NCI-H1105 (cell line): ENCODE data around the gene HGFAC.
"Not testable (repeated sequence)": the region's sequence is repeated elsewhere in the genome, so short reads cannot be mapped to it uniquely, and the experiment has no call there.

ENCODE experiments used
- DNase-seq: peaks from one replicate; lab custom pipeline; 2025; lab: John Stamatoyannopoulos, UW

The HGFAC gene

DNA sequence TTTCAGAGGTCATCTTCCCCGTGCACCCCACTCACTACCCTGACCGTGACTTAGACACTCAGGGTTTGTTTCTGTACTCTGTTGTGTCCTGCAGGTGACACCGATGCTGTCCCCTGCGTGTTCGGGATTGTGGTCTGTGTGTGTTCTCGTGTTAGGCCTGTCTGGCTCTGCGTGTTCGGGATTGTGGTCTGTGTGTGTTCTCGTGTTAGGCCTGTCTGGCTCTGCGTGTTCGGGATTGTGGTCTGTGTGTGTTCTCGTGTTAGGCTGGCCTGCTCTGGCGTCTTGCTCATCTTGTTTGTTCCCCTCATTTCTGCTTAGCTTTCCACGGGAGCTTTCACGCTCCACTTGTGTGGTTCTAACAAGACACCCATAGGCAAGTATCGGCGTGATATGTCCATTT lies 30.6 kb upstream of the HGFAC start:
- DNase-seq = not testable (repeated sequence)

DNA sequence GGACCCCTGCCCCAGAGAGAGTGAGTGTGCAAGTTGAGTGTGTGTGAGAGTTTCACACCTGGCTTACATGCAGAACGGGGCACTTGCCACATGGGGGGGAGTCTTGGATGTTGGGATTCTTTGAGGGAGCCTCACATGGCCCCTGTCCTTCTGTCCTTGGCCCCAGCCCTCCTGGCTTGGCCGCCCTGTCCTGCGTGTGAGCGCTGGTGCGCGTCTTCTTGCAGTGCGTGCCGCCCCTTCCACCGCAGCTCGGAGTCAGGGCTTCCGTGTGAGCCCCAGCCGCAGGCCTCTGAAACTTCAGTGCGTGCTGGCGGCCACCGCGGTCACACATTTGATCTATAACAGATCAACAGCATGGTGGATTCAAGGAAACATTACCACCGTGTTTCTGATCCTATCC lies 30.1 kb upstream of the HGFAC start:
- no peak for DNase-seq

GRCh38 chr4:3412257-3413020 lies 29.3 kb upstream of the HGFAC start:
- no peak for DNase-seq

DNA sequence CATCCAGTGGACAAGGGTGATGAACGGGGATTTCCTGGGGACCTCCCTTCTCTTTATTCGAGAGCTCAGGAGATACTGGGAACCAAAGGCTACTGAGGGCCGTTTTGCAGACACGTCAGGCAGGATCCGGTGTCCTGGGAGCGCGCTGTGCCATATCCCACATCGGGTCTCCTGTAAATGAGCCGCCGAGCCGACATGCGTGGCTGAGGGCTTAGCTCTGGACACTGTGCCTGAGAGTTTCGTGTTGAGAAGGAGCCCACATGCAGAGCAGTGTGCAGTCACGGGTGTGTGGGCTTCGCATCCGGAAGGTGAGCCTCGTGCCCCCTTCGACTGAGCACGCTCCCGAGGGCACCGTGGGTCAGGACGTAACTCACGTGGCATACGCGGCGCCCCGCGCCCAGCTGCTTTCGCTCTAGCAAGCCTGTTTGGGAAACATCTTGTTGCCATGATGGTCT lies 28.5 kb upstream of the HGFAC start:
- DNase-seq = no peak

- no peak for DNase-seq
Measured at GRCh38 chr4:3413675-3414420, 27.9 kb upstream of the HGFAC start.

GRCh38 chr4:3414421-3415279 lies 27.1 kb upstream of the HGFAC start:
- DNase-seq = no peak

DNA sequence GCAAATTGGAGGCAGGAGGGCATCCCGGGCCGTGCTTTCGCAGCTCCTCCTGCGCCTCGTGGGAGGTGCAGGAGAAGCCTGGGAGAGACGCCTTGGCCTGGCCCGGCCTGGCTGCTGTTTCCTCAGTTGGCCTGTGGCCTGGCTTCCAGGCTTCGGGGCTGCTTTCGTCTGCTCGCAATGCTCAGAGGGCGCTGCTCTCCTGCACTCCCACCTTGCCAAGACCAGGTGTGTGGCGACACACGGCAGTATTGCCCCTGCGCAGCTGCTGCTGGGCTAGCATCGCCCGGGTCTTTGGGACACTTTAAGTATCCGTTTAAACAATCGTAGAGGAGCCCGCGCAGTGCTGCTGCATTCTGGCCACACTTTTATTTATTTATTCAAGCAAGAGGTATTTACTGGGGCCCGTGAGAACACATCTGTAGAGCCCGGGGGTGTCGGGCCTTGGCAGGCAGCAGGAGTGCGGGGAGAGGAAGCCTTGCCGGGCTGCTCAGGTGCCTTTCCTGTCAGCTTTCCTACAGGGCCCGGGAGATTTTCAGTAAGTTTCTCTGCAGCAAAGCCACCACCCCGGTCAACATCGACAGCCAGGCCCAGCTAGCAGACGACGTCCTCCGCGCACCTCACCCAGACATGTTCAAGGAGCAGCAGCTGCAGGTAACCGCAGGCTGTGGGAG lies 26.2 kb upstream of the HGFAC start:
- no peak for DNase-seq

GRCh38 chr4:3416270-3416669 lies 25.5 kb upstream of the HGFAC start:
- DNase-seq = no peak

DNA sequence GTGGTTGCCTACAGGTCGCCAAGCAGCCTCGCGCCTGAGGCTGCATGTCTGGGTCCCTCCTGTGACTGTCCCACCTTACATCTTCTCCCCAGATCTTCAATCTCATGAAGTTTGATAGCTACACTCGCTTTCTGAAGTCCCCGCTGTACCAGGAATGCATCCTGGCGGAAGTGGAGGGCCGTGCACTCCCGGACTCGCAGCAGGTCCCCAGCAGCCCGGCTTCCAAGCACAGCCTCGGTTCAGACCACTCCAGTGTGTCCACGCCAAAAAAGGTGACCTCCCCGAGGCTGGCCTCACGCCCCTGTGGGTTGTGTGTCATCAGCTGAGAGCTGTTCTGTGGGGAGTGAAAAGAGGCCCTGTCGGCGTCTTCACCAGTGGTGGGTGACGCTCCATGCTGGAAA lies 24.9 kb upstream of the HGFAC start:
- DNase-seq = no peak

DNA sequence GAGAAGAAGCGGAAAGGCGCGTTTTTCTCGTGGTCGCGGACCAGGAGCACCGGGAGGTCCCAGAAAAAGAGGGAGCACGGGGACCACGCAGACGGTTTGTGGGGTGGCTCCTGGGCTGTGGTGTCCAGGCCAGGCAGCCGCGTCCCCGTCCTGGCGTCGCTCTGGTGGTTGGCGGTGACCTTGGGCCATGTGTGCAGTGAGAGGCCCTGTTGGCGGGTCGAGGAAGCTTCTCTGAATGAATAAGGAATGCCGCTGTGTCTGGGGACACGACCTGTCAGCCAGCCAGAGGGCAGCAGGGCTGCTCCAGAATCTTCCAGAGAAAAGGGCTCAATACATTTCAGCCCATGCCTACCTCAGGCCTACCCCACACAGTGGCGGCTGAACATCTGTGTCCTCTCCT lies 24.3 kb upstream of the HGFAC start:
- DNase-seq = no peak

- DNase-seq = no peak
Measured at GRCh38 chr4:3418029-3418762, 23.6 kb upstream of the HGFAC start.

DNA sequence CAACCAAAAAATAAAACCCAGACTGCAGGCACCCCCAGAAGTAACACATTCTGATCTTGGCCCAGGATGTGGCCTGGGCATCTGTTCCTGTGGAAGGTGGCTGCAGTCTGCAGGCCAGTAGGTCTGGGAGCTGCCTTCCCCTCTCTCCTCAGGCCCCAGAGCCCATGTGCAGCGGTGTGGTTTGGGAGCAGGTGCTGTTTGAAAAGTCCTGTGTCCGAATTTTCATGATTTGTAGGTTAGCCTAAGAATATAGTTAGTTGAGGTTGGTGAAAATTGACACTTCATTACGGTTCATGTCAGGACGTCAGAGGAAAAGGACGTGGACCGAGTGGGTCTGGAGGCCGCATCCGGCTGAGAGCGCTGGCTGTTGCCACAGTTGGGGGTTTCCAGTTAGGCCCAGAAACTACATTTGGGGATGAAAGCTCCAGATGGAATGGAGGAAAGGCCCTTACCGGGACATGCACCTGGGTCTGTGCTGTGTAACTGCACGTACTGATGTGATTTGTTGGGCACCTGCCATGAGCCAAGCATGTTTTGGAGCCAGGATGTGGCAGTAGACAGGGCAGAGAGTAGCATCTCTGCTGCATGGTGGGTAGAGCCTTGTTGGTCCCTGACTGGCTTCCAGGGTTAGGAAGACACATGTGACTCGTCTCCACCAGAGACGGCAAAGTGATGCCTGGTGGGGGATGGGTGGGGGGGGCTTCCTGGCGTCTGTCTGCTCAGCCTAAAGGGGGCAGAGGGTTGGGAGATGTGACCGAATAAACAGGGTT lies 21.7 kb upstream of the HGFAC start:
- DNase-seq = no peak

DNA sequence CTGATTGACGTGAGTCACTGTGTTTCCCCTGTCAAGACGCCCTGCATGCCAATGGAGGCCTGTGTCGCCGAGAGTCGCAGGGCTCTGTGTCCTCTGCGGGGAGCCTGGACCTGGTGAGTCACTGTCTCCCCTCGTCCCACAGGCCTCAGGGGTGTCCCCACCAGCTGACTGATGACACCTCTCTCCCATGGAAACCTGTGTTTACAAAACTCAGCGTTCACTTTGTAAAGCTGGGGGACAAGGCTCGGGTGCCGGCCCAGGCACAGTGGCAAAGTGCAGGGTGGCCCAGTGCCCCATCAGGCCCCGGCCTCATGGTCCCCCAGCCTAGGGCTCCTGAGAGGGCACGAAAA lies 21.2 kb upstream of the HGFAC start:
- DNase-seq = no peak

DNA sequence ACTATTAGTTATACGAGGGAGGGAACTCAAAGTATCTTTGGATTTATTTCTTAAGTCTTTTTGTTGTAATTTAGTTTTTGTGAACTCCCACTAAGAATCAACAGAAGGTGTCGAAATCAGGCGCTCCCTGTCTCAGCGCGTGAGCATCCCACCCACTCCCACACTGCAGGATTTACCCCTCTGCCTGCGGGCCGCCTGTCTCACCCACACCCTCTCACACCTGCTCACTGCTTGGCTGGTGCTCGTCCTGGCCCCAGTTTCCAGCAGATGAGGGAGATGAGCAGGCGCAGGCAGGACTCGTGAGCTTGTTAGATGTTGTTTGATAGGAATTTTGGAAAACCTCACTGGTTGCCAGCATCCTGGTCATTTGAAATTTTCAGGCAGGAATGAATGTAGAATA lies 20.8 kb upstream of the HGFAC start:
- no peak for DNase-seq

DNA sequence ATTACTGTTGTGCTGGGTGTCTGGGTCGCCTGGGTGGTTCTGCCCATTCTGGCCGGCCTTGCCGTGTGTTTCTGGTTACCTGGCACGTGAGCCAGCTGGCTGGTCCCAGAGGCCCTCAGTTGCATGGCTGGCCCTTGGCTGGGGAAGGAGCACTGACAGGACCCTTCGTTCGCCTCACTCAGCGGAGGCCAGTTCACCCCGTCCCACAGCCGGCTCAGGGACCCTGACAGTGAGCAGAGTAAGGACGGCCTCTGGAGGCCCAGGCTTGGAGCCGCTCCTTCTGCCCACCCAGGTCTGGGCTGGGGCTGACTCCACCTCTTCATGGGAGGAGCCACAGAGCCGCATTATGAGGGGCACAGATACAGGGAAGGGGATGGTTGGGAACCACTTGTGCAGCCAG lies 20.3 kb upstream of the HGFAC start:
- DNase-seq = no peak

DNA sequence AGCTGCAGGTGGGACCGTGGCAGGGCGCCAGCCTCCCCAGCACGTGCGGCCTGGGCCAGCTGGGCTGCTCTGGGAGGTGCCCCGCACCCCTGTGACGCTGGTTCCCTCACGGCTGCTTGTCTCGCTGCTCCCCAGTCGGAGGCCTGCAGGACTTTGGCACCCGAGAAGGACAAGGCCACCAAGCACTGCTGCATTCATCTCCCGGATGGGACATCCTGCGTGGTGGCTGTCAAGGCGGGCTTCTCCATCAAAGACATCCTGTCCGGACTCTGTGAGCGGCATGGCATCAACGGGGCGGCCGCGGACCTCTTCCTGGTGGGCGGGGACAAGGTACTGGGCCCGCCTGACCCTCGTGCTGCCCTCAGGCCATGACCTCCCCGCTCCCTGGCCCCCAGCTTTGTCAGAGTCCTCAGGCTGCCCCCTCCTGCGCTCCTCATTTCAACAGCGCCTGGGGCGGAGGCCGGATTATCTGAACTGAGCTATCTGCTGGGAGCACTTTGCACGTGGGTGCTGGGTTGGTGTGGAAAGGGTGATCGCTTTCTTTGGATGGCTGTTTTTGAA lies 19.4 kb upstream of the HGFAC start:
- DNase-seq = no peak

GRCh38 chr4:3422808-3423297 lies 18.9 kb upstream of the HGFAC start:
- DNase-seq = no peak

DNA sequence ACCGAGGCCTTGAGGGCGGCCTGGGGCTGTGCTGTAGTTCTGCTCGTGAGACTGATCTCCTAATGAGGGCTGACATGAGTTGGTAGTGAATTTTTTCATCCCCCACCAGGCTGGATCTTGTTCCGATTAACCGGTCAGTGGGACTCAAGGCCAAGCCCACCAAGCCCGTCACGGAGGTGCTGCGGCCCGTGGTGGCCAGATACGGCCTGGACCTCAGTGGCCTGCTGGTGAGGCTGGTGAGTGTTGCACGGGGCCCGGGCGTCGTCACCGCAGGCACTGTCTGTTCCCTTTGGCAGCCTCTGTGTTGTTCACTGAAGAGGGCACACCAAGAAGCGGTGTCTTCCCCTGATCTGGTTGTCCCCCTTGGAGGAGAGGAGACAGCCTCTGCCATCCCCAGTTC lies 18.4 kb upstream of the HGFAC start:
- no peak for DNase-seq

DNA sequence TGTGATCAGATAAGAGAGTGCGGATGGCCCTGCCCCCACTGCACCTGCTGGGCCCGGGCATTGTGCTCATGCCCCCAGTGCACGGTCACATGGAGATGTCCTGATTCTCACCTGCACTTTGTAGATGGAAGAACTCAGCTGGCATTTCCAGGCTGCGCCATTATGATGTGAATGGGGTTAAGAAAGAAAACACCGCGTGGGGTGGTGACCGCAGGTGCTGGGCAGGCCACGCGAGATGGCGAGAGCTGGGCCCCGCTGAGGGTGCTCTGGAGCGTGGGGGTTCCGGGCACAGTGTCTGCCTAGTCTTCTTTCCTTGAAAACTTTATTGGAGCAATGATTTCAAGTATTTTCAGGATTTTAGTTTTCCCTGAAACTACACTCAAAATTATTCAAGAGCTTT lies 17.8 kb upstream of the HGFAC start:
- DNase-seq = no peak

DNA sequence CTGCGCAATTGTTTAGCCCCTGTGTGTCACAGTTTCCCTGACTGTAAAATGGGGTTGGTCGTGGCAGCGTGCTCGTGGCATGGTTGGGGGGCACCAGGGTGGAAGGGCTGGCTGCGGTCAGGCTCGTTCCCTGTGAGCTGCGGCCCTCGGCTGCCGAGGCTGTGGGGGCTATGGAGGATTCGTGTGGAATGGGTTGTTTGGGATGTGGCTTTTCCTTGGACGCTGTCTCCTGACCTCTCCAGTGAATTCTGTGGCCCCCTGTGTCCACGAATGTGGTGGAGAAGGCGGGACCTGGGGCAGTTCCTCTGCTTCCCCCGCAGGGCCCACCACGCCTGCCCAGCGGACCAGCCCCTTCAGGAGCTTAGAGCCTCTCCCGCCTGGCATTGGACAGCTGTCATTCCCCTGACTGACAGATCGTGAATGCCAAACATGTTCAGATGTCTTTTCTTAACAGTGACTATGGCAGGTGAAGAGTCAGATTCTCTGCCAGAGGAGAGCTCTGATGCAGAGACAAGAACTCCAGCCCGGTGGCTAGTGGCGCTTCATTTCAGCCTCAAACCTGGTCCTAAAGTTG lies 17.2 kb upstream of the HGFAC start:
- no peak for DNase-seq
